NCI-H1417 (cell line): ENCODE data around the gene NRAS.

ENCODE experiments used
- DNase-seq, 3 experiments: peaks; one replicate each; lab custom pipeline; 2025; lab: John Stamatoyannopoulos, UW

The NRAS gene

GRCh38 chr1:114677691-114678090 is 38.9 kb downstream of the NRAS start:
- DNase-seq: no peak

GRCh38 chr1:114676115-114676514 is 40.5 kb downstream of the NRAS start:
- no peak for DNase-seq

- DNase-seq: no peak
Observed at GRCh38 chr1:114671939-114672275, 44.7 kb downstream of the NRAS start.

GRCh38 chr1:114671011-114671938 is 45.3 kb downstream of the NRAS start:
- no peak for DNase-seq

GRCh38 chr1:114670083-114671010 is 46.2 kb downstream of the NRAS start:
- DNase-seq: peak; percentile 60 to 75 (median 63)

- no peak for DNase-seq
Observed at GRCh38 chr1:114669562-114670082, 46.9 kb downstream of the NRAS start, which contains the start of gene DENND2C. TSS of gene DENND2C (minus strand) at chr1:114670049. CDS start at chr1:114625984, 44,065 bp downstream.

- no peak for DNase-seq
Observed at GRCh38 chr1:114668784-114669561, 47.6 kb downstream of the NRAS start.

GRCh38 chr1:114668373-114668772 is 48.2 kb downstream of the NRAS start:
- no peak for DNase-seq

- no peak for DNase-seq
Observed at GRCh38 chr1:114666954-114667353, 49.6 kb downstream of the NRAS start.

GRCh38 chr1:114660238-114660637 is 56.3 kb downstream of the NRAS start:
- DNase-seq: no peak
